ENCODE results near the gene OR2V1.

GRCh38 chr5:181136361-181136955 lies 5.5 kb upstream of the OR2V1 start:
- TF ChIP-seq CTCF (IDR thresholded peaks at IDR 0.05) = no peak
- no peak for TF ChIP-seq POLR2A (IDR thresholded peaks at IDR 0.05)
